PFSK-1 (cell line): ENCODE measurements around the gene USP48.

ENCODE experiments used
- FOXP2 ChIP-seq: optimal IDR thresholded peaks from 2 replicates; pipeline ENCODE3; 2011; ENCODE audit warnings: borderline replicate concordance, control low read depth, inconsistent platforms; ENCODE audit not compliant: insufficient read depth; ENCODE audit errors: extremely low read length, extremely low read depth
- POLR2AphosphoS5 ChIP-seq: IDR thresholded peaks from 2 replicates; pipeline ENCODE4 v1.6.1; 2012; ENCODE audit warnings: low read depth, mild to moderate bottlenecking, control low read depth, low read length, moderate library complexity
- REST ChIP-seq, 2 experiments: IDR thresholded peaks; 2 replicates each; pipeline versions ENCODE4 v1.6.1 to v1.8.0; 2011 to 2012; ENCODE audit warnings: low read depth in 2 of 2, low read length in 2 of 2, control low read depth in 1 of 2, inconsistent platforms in 1 of 2, mild to moderate bottlenecking in 1 of 2, moderate library complexity in 1 of 2; ENCODE audit not compliant: insufficient read depth in 1 of 2
- SIN3A ChIP-seq: IDR thresholded peaks from 2 replicates; pipeline ENCODE4 v1.6.1; 2012; ENCODE audit warnings: mild to moderate bottlenecking, low read length, moderate library complexity, borderline replicate concordance; ENCODE audit not compliant: insufficient read depth
- TAF1 ChIP-seq: IDR thresholded peaks from 2 replicates; pipeline ENCODE4 v1.6.1; 2012; ENCODE audit warnings: low read length, control low read depth, borderline replicate concordance; ENCODE audit not compliant: insufficient read depth

GRCh38 chr1:21641076-21641475 is 141.9 kb downstream of the USP48 start:
- no peak for TF ChIP-seq POLR2AphosphoS5
- TF ChIP-seq TAF1 = no peak
- no peak for TF ChIP-seq REST (IDR thresholded peaks at IDR 0.05; ENCODE audit: insufficient read depth in 1 of 2, low read depth in 2 of 2, low read length in 2 of 2)
- no peak for TF ChIP-seq SIN3A
- no peak for TF ChIP-seq FOXP2
